ENCODE data around the gene TMTC3. TPM values are rescaled to one million over a fixed set of nuclear protein-coding genes. Genes with fewer than 3 reads are reported as not detected.

TMTC3 gene
- total and polyA plus RNA-seq, 3 experiments from 2014 or later = 1.8 to 10.1 (median 7.7) TPM

- Histone ChIP-seq H3K27me3 (ENCODE audit: insufficient read depth, low read length, poor library complexity, severe bottlenecking) (no peaks in the 10 kb centered on the region), H3K4me1 (ENCODE audit: insufficient read depth, low read length) (no peaks in the 10 kb centered on the region), H3K36me3 (ENCODE audit: insufficient read depth, low read length) (no peaks in the 10 kb centered on the region), H3K4me3 (ENCODE audit: low read length) (no peak overlapping the region), H3K27ac (ENCODE audit: low read depth, low read length) (no peak overlapping the region), H3K9me3 (ENCODE audit: low read length) (no peaks in the 10 kb centered on the region)
- no peak overlapping the region for H3K4me3 Mint-ChIP-seq
- H3K36me3 Mint-ChIP-seq = peaks cover 11 to 52% (median 13%) of the 10 kb centered on the region in 3 donors
- ChIA-PET POLR2A (no interaction called here), CTCF (no interaction called here)
- H3K9me3 Mint-ChIP-seq = peaks cover 0 to 6% (median 0%) of the 10 kb centered on the region in 5 donors
- DNase-seq = no peak
- peaks cover 0 to 5% (median 0%) of the 10 kb centered on the region in 3 donors for H3K4me1 Mint-ChIP-seq
- H3K27me3 Mint-ChIP-seq = no peaks in the 10 kb centered on the region
- H3K27ac Mint-ChIP-seq = no peak overlapping the region
These were observed 46.1 kb downstream of the TMTC3 start for GRCh38 chr12:88188180-88188579.

GRCh38 chr12:88192426-88192825 is 50.3 kb downstream of the TMTC3 start:
- Histone ChIP-seq H3K9me3 (ENCODE audit: low read length) (no peaks in the 10 kb centered on the region), H3K4me1 (ENCODE audit: insufficient read depth, low read length) (no peaks in the 10 kb centered on the region), H3K4me3 (ENCODE audit: low read length) (no peak overlapping the region), H3K27me3 (ENCODE audit: insufficient read depth, low read length, poor library complexity, severe bottlenecking) (no peaks in the 10 kb centered on the region), H3K27ac (ENCODE audit: low read depth, low read length) (no peak overlapping the region), H3K36me3 (ENCODE audit: insufficient read depth, low read length) (peaks cover 9% of the 10 kb centered on the region)
- Mint-ChIP-seq H3K36me3 (peaks cover 9 to 55% (median 20%) of the 10 kb centered on the region in 3 donors), H3K4me1 (no peaks in the 10 kb centered on the region), H3K27ac (no peak overlapping the region), H3K4me3 (no peak overlapping the region), H3K27me3 (no peaks in the 10 kb centered on the region), H3K9me3 (no peaks in the 10 kb centered on the region)
- CTCF ChIA-PET = no interaction called here
- POLR2A ChIA-PET = no interaction called here
- DNase-seq = no peak

- POLR2A ChIA-PET = no interaction called here
- H3K27ac ChIP-seq (ENCODE audit: low read depth, low read length) = no peak overlapping the region
- Mint-ChIP-seq H3K27ac (no peak overlapping the region), H3K4me3 (no peak overlapping the region), H3K4me1 (no peaks in the 10 kb centered on the region), H3K36me3 (peaks cover 9 to 48% (median 20%) of the 10 kb centered on the region in 3 donors), H3K27me3 (no peaks in the 10 kb centered on the region), H3K9me3 (no peaks in the 10 kb centered on the region)
- H3K27me3 ChIP-seq (ENCODE audit: insufficient read depth, low read length, poor library complexity, severe bottlenecking) = no peaks in the 10 kb centered on the region
- no peak overlapping the region for H3K4me3 ChIP-seq (ENCODE audit: low read length)
- no peaks in the 10 kb centered on the region for H3K9me3 ChIP-seq (ENCODE audit: low read length)
- CTCF ChIA-PET = no interaction called here
- peaks cover 9% of the 10 kb centered on the region for H3K36me3 ChIP-seq (ENCODE audit: insufficient read depth, low read length)
- no peaks in the 10 kb centered on the region for H3K4me1 ChIP-seq (ENCODE audit: insufficient read depth, low read length)
- no peak for DNase-seq
These were observed 52.8 kb downstream of the TMTC3 start for GRCh38 chr12:88194868-88195267.

GRCh38 chr12:88200029-88200428 is 57.9 kb downstream of the TMTC3 start:
- CTCF ChIA-PET = no interaction called here
- H3K9me3 Mint-ChIP-seq = peaks cover 0 to 3% (median 0%) of the 10 kb centered on the region in 5 donors

GRCh38 chr12:88202500-88202899 is 60.4 kb downstream of the TMTC3 start:
- H3K27me3 Mint-ChIP-seq = no peaks in the 10 kb centered on the region
- no peak overlapping the region for H3K27ac Mint-ChIP-seq
- DNase-seq = no peak
- POLR2A ChIA-PET = no interaction called here
- H3K4me1 Mint-ChIP-seq = no peaks in the 10 kb centered on the region
- no peak overlapping the region for H3K4me3 Mint-ChIP-seq
- Histone ChIP-seq H3K4me3 (ENCODE audit: low read length) (no peak overlapping the region), H3K9me3 (ENCODE audit: low read length) (no peaks in the 10 kb centered on the region), H3K27ac (ENCODE audit: low read depth, low read length) (no peak overlapping the region), H3K36me3 (ENCODE audit: insufficient read depth, low read length) (no peaks in the 10 kb centered on the region), H3K4me1 (ENCODE audit: insufficient read depth, low read length) (no peaks in the 10 kb centered on the region), H3K27me3 (ENCODE audit: insufficient read depth, low read length, poor library complexity, severe bottlenecking) (no peaks in the 10 kb centered on the region)
- peaks cover 0 to 11% (median 2%) of the 10 kb centered on the region in 3 donors for H3K36me3 Mint-ChIP-seq
- CTCF ChIA-PET = no interaction called here
- peaks cover 0 to 3% (median 0%) of the 10 kb centered on the region in 5 donors for H3K9me3 Mint-ChIP-seq

More at GRCh38 chr12:88200029-88200428, 57.9 kb downstream of the TMTC3 start:
- Mint-ChIP-seq H3K36me3 (peaks cover 5 to 15% (median 12%) of the 10 kb centered on the region in 3 donors), H3K4me1 (no peaks in the 10 kb centered on the region), H3K4me3 (no peak overlapping the region), H3K27ac (no peak overlapping the region), H3K27me3 (no peaks in the 10 kb centered on the region)
- H3K27me3 ChIP-seq (ENCODE audit: insufficient read depth, low read length, poor library complexity, severe bottlenecking) = no peaks in the 10 kb centered on the region
- DNase-seq = no peak
- H3K4me1 ChIP-seq (ENCODE audit: insufficient read depth, low read length) = no peaks in the 10 kb centered on the region
- H3K36me3 ChIP-seq (ENCODE audit: insufficient read depth, low read length) = peaks cover 7% of the 10 kb centered on the region
- H3K9me3 ChIP-seq (ENCODE audit: low read length) = no peaks in the 10 kb centered on the region
- no peak overlapping the region for H3K4me3 ChIP-seq (ENCODE audit: low read length)
- POLR2A ChIA-PET = no interaction called here
- no peak overlapping the region for H3K27ac ChIP-seq (ENCODE audit: low read depth, low read length)

GRCh38 chr12:88206601-88207000 is 64.5 kb downstream of the TMTC3 start:
- no peak for DNase-seq
- Mint-ChIP-seq H3K9me3 (peaks cover 6 to 22% (median 17%) of the 10 kb centered on the region in 5 donors), H3K36me3 (peaks cover 0 to 11% (median 3%) of the 10 kb centered on the region in 3 donors), H3K4me1 (no peaks in the 10 kb centered on the region), H3K4me3 (no peak overlapping the region), H3K27me3 (peaks cover 3 to 8% of the 10 kb centered on the region in 2 donors), H3K27ac (no peak overlapping the region)
- CTCF ChIA-PET = no interaction called here
- Histone ChIP-seq H3K27me3 (ENCODE audit: insufficient read depth, low read length, poor library complexity, severe bottlenecking) (no peaks in the 10 kb centered on the region), H3K9me3 (ENCODE audit: low read length) (no peaks in the 10 kb centered on the region), H3K4me1 (ENCODE audit: insufficient read depth, low read length) (no peaks in the 10 kb centered on the region), H3K4me3 (ENCODE audit: low read length) (no peak overlapping the region), H3K27ac (ENCODE audit: low read depth, low read length) (no peak overlapping the region), H3K36me3 (ENCODE audit: insufficient read depth, low read length) (no peaks in the 10 kb centered on the region)
- POLR2A ChIA-PET = no interaction called here

GRCh38 chr12:88207921-88208620 is 66.0 kb downstream of the TMTC3 start:
- Mint-ChIP-seq H3K4me1 (no peaks in the 10 kb centered on the region), H3K27me3 (peaks cover 3 to 8% of the 10 kb centered on the region in 2 donors), H3K36me3 (peaks cover 0 to 11% (median 3%) of the 10 kb centered on the region in 3 donors), H3K4me3 (no peak overlapping the region), H3K27ac (no peak overlapping the region), H3K9me3 (peaks cover 12 to 33% (median 27%) of the 10 kb centered on the region in 5 donors)
- no peaks in the 10 kb centered on the region for H3K9me3 ChIP-seq (ENCODE audit: low read length)
- H3K4me1 ChIP-seq (ENCODE audit: insufficient read depth, low read length) = no peaks in the 10 kb centered on the region
- CTCF ChIA-PET = no interaction called here
- H3K36me3 ChIP-seq (ENCODE audit: insufficient read depth, low read length) = no peaks in the 10 kb centered on the region
- H3K27me3 ChIP-seq (ENCODE audit: insufficient read depth, low read length, poor library complexity, severe bottlenecking) = no peaks in the 10 kb centered on the region
- H3K4me3 ChIP-seq (ENCODE audit: low read length) = no peak overlapping the region
- POLR2A ChIA-PET = no interaction called here
- no peak for DNase-seq
- H3K27ac ChIP-seq (ENCODE audit: low read depth, low read length) = no peak overlapping the region

GRCh38 chr12:88208661-88209060 is 66.6 kb downstream of the TMTC3 start:
- H3K4me3 Mint-ChIP-seq = no peak overlapping the region
- H3K27ac ChIP-seq (ENCODE audit: low read depth, low read length) = no peak overlapping the region
- H3K27ac Mint-ChIP-seq = no peak overlapping the region
- H3K27me3 Mint-ChIP-seq = peaks cover 4 to 8% of the 10 kb centered on the region in 2 donors
- no peaks in the 10 kb centered on the region for H3K4me1 ChIP-seq (ENCODE audit: insufficient read depth, low read length)
- H3K36me3 ChIP-seq (ENCODE audit: insufficient read depth, low read length) = no peaks in the 10 kb centered on the region
- CTCF ChIA-PET = no interaction called here
- H3K9me3 ChIP-seq (ENCODE audit: low read length) = no peaks in the 10 kb centered on the region
- peaks cover 0 to 11% (median 3%) of the 10 kb centered on the region in 3 donors for H3K36me3 Mint-ChIP-seq
- no peak overlapping the region for H3K4me3 ChIP-seq (ENCODE audit: low read length)
- H3K27me3 ChIP-seq (ENCODE audit: insufficient read depth, low read length, poor library complexity, severe bottlenecking) = no peaks in the 10 kb centered on the region
- no peak for DNase-seq
- POLR2A ChIA-PET = no interaction called here
- H3K4me1 Mint-ChIP-seq = no peaks in the 10 kb centered on the region
- H3K9me3 Mint-ChIP-seq = peaks cover 16 to 38% (median 30%) of the 10 kb centered on the region in 5 donors
